ENCODE data around the gene ASAH2.
"Not testable (repeated sequence)": the region's sequence is repeated elsewhere in the genome, so short reads cannot be mapped to it uniquely, and the experiment has no call there.

ASAH2 gene

GRCh38 chr10:50251394-50251793 lies at the start of gene ASAH2:
Gene ASAH2 (minus strand): TSS chr10:50251516. CDS start chr10:50248610, 2,906 bp downstream.
- no peak for DNase-seq

DNA sequence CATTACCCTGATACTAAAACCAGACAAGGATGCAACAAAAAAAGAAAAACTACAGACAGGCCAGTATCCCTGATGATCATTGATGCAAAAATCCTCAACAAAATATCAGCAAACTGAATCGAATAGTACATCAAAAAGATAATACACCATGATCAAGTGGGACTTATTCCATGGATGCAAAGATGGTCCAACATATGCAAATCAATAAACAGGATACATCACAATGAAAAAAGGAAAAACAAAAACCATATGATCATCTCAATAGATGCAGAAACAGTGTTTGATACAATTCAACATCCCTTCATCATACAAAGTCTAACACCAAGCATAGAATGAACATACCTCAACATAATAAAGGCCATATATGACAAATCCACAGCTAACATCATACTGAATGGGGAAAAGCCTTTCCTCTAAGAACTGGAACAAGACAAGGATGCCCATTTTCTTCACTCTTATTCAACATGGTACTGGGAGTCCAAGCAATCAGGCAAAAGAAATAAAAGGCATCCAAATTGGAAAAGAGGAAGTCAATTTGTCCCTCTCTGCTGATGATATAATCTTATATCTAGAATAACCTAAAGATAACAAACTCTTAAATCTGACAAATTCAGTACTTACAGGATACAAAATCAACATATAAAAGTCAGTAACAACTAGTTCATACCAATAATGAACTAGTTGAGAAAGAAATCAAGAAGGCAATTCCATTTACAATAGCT lies 48.8 kb upstream of the ASAH2 start:
- no peak for DNase-seq

- DNase-seq = no peak
Measured at GRCh38 chr10:50295367-50295766, 44.1 kb upstream of the ASAH2 start.

- DNase-seq = no peak
Measured at GRCh38 chr10:50294582-50294981, 43.3 kb upstream of the ASAH2 start.

DNA sequence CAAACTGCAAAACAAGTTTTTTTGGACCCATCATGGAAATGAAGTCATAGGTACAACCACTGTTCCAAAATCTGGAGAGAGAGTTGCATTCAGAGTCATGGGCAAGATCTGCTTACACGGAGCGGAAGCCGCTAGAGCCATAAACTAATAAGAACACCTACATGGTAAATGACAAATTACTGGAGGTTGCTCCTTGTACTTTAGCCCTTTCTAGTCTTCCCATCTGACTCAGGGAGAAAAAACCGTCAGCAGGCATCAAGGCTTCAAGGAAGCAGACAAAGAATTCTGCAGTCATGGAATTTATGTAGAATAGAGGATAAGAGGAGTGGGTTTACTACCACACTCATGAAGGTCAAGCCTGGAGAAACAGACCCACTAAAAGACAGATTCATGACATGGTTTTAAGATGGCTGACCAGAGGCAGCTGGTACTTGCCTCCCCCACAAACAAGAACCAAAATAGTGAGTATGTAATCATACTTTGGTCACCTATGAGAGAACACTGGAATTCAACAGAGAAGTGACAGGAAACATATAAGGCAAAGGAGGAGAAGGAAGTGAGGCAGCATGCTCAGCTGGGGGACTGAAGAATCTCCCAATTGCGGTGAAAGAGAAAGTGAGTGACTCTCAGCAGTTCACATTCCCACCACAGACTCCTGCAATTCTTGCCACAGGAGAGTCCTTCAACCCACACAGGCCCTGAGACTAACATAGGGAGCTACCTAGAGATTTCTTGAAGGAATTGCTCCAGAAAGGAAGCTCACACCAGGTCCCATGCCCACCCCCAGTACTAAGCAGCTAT lies 42.4 kb upstream of the ASAH2 start:
- DNase-seq = no peak

- DNase-seq = no peak
Measured at GRCh38 chr10:50291261-50291850, 40.0 kb upstream of the ASAH2 start.

DNA sequence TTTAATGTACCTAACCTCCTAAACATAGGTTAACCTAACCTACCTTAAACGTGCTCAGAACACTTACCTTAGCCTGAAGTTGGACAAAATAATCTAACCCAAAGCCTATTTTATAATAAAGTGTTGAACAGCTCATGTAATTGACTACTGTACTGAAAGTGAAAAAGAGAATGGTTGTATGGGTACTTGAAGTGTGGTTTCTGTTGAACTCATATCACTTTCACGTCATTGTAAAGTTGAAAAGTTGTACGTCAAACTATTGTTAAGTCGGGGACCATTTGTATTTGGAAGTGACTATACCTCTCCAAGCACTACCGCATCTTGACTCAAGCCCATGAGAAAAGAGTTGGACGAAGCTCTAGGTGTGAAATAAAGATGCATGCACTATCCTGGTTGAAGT lies 37.9 kb upstream of the ASAH2 start:
- DNase-seq = no peak

GRCh38 chr10:50286996-50287803 lies 35.9 kb upstream of the ASAH2 start:
- DNase-seq = no peak

- no peak for DNase-seq
Measured at GRCh38 chr10:50286517-50286916, 35.2 kb upstream of the ASAH2 start.

DNA sequence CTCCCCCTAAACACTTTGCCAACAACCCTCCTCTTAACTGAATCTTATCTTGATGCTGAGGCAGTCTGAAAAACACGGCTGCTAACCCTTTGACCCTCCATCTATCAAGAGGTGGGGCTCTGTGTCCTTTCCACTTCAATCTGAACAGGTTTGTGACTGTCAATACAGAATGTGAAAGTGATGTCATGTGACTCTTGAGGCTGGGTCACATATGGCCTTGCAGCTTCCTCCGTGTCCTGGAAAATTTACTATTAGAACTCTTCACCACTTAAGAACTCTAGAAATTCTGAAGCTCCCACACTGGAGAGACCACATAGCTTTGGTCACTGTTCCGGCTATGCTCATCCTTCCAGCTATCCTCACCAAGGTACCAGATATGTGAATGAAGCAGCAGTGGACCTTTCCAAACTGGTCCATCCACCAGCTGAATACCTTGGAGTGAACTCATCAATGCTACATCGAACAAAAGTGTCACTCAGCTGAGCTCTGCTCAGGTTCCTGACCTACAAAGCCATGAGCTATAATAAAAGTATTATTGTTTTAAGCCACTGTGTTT lies 30.7 kb upstream of the ASAH2 start:
- no peak for DNase-seq

DNA sequence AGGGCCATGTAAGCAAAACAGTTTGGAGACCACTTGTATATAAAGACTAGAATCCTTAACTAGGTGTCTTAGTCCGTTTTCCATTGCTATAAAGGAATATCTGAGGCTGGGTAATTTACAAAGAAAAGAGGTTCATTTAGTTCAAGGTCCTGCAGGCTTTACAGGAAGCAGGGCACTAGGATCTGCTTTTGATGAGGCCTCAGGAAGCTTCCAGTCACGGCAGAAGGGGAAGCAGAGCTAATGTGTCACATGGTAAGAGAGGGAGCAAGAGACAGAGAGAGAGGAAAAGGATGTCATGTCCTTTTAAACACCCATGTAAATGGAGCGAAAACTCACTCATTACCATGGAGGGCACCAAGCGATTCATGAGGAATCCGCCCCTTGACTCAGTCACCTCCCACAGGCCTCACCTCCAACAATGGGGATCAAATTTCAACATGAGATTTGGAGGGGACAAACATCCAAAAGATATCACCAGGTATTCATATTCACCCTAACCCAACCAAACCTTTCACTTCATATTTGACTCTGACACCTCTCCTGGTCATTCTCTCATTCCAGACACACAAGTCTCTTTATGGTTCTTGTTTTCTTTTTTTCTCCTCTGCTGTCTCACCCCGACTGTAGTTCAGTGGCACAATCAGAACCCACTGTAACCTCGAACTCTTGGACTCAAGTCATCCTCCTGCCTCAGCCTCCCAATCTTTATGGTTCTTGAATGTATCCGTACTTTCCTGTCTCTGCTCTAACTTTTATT lies 30.1 kb upstream of the ASAH2 start:
- no peak for DNase-seq

GRCh38 chr10:50280049-50280841 lies 28.9 kb upstream of the ASAH2 start:
- DNase-seq = no peak

GRCh38 chr10:50279489-50279888 lies 28.2 kb upstream of the ASAH2 start:
- DNase-seq = no peak

DNA sequence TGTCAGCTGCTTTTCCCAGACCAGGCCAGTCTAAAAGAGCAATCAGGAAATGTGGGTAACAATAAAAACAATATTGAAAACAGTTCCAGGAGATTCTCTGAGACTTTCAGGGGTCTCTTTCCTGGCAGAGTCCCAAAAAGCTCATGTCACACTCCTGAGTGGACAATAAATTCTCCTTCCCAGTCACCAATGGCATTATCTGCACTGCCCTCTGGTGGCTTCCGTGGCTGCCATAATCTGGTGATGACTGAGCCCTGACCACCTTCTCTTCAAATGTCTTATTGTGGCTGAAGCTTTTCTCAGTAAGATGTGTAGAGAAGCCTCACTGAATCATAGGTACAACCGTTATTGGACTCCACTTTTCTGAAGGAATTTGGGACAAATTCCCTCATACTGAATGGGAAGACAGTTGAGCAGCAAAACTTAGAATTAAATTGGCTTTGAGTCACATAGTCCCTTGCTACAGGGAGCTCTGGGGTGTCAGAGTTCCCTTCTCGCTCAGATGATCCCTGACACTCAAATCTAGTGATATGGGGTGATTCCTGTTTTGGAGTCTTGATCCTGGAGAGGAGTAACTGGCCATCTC lies 24.4 kb upstream of the ASAH2 start:
- no peak for DNase-seq

DNA sequence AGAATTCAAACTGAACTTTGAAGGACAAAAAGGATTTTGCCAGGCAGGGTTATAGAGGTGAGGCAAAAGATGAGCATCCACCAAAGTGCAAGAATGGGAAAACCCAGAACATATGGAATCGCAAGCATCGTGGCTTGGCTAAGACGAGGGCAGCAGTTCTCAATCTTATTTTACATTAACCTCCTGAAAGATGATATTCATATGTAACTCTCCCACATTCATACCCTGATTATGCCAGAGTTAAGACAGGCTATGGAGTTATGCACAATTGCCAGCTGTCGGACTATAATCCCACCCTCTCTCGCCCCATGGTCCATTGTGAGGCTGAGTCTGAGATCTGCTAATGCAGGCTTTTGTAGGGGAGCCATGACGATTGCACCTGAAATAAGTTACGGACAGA lies 21.2 kb upstream of the ASAH2 start:
- no peak for DNase-seq

DNA sequence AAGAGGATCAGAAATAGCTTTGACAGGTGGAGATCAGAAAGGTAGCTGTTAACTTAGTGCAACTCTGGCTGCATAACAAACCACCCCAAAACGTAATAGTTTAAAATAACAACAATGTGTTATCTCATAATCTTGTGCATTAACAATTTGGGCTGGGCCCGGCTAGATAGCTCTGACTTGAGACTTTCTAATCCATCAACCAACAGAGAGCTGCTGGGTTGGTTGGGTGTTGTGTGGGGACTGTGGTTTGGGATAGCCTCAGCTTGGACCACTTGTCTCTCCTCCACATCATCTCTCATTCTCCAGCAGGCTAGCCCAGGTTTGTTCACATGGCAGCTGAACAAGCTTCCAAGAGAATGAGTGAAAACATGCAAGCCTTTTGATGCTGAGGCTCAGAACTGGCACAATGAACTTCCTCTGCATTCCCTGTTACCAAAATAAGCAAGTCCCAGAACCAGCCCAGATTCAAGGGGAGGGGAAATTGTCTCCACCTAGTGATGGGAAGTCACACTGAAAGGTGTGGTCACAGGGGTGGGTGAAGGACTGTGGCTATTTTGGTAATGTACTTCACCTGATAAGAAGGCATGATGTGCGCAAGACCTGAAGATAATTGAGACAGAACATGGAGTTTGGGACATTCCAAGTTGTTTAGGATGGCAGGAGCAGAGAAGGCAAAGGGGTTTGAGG lies 20.4 kb upstream of the ASAH2 start:
- DNase-seq = no peak

DNA sequence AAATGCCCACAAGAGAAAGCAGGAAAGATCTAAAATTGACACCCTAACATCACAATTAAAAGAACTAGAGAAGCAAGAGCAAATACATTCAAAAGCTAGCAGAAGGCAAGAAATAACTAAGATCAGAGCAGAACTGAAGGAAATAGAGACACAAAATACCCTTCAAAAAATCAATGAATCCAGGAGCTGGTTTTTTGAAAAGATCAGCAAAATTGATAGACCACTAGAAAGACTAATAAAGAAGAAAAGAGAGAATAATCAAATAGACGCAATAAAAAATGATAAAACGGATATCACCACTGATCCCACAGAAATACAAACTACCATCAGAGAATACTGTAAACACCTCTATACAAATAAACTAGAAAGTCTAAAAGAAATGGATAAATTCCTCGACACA lies 16.6 kb upstream of the ASAH2 start:
- not testable (repeated sequence) for DNase-seq

GRCh38 chr10:50262625-50263024 lies 11.3 kb upstream of the ASAH2 start:
- DNase-seq = not testable (repeated sequence)

GRCh38 chr10:50260791-50261281 lies 9.5 kb upstream of the ASAH2 start:
- no peak for DNase-seq

DNA sequence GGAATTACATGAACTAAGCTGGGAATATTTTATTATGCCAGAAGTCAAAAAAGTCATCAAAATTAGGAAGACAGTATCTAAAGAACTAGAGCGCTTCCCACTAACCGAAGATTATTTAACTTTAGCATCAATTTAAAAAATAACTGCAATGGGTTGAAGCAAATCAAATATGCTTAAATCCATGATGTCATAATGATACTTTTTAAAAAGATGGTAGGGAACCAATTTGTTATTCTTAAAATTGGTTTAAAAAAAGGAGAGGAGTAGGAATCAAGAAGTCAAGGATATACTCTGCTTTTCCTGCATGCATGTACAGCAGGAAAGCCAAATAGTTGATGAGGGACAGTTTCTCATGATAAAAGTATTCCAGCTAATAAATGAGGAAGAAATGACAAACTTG lies 3.2 kb upstream of the ASAH2 start:
- DNase-seq = no peak
